Prostate gland (tissue), 2 donors: ENCODE measurements around the gene LASP1.

ENCODE experiments used
- POLR2A ChIP-seq: fragments of 450-650 bp; IDR thresholded peaks from one replicate; pipeline ENCODE4 v1.6.1; 2016; ENCODE audit warnings: antibody characterized with exemption, mild to moderate bottlenecking
- POLR2AphosphoS5 ChIP-seq: sonication (generic); formaldehyde crosslinking; IDR thresholded peaks from one replicate; pipeline ENCODE4 v1.6.1; 2017; ENCODE audit warnings: antibody characterized with exemption
- TF ChIP-seq, protein P1 (sequence below), 4 experiments: fragments of 200-600 bp in 2 of 4; fragments of 450-650 bp in 2 of 4; sonication (generic) in 2 of 4; IDR thresholded peaks; 1 replicate in 3 of 4; 2 replicates in 1 of 4; pipeline ENCODE4 v1.5.1; 2016 to 2019; ENCODE audit warnings: antibody characterized with exemption in 4 of 4, mild to moderate bottlenecking in 2 of 4, moderate library complexity in 2 of 4

- TF ChIP-seq, protein P1, sequence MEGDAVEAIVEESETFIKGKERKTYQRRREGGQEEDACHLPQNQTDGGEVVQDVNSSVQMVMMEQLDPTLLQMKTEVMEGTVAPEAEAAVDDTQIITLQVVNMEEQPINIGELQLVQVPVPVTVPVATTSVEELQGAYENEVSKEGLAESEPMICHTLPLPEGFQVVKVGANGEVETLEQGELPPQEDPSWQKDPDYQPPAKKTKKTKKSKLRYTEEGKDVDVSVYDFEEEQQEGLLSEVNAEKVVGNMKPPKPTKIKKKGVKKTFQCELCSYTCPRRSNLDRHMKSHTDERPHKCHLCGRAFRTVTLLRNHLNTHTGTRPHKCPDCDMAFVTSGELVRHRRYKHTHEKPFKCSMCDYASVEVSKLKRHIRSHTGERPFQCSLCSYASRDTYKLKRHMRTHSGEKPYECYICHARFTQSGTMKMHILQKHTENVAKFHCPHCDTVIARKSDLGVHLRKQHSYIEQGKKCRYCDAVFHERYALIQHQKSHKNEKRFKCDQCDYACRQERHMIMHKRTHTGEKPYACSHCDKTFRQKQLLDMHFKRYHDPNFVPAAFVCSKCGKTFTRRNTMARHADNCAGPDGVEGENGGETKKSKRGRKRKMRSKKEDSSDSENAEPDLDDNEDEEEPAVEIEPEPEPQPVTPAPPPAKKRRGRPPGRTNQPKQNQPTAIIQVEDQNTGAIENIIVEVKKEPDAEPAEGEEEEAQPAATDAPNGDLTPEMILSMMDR (IDR thresholded peaks at IDR 0.05), result no peak
- TF ChIP-seq POLR2A (no peak), POLR2AphosphoS5 (no peak)
Measured at GRCh38 chr17:38851434-38851833, 18.4 kb upstream of the LASP1 start.
